ENCODE data around the gene HOXC5. TPM values are rescaled to one million over a fixed set of nuclear protein-coding genes. Genes with fewer than 3 reads are reported as not detected.

Gene HOXC5
- total RNA-seq, 2 experiments from 2014 or later = not detected

DNA sequence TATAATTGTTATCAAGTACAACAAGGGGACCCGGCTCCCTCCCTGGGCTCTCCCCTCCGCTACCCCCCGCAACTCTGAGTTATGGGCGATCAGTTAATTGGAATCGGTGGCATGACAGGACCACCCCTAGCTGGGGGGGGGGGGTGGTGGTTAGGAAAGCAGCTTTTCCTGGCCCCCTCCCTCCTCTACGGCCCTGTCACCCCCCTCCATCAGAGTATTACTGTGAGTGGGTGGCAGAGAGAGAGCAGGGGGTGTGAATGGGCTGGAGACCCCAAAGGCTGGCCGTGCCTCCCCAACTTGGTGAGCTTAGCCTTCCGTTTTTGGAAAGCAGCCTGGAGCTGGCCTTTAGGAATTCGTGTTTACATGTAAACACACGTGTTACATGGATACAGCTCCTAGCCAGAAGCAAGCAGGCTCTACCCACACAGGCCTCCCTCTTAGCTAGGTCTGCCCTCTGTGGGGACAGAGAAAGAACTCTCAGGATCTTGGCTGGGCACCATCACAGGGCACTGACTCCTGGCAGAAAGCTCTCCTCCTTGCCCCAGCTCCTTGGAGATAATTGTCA lies 19.7 kb downstream of the HOXC5 start:
- H3K27me3 ChIP-seq (ENCODE audit: control insufficient read depth in 1 of 2, insufficient read depth in 2 of 2, low read length in 2 of 2) = peaks cover 75 to 88% of the 10 kb centered on the region in 2 experiments
- ChIA-PET CTCF (interaction anchor here (0.5 to 1.2 kb wide), 3 partner anchors 20 to 1932 kb away, joined by 3 to 4 read pairs (median 4); no protein-coding TSS in a partner anchor), POLR2A (interaction anchor here (0.6 to 1.6 kb wide), 3 partner anchors 37 to 326 kb away, joined by 3 to 4 read pairs (median 4); no protein-coding TSS in a partner anchor)
- H3K4me1 Mint-ChIP-seq (ENCODE audit: low read depth) = peaks cover 44% of the 10 kb centered on the region
- no peak overlapping the region for H3K4me3 Mint-ChIP-seq
- H3K4me1 ChIP-seq (ENCODE audit: insufficient read depth, low read length) = peaks cover 43% of the 10 kb centered on the region
- H3K27ac ChIP-seq (ENCODE audit: low read depth in 1 of 2, low read length in 2 of 2) = no peak overlapping the region
- no peaks in the 10 kb centered on the region for H3K9me3 Mint-ChIP-seq
- DNase-seq (no peak), ATAC-seq (ENCODE audit: poor library complexity) (peak; percentile 19)
- TF ChIP-seq, protein P1, sequence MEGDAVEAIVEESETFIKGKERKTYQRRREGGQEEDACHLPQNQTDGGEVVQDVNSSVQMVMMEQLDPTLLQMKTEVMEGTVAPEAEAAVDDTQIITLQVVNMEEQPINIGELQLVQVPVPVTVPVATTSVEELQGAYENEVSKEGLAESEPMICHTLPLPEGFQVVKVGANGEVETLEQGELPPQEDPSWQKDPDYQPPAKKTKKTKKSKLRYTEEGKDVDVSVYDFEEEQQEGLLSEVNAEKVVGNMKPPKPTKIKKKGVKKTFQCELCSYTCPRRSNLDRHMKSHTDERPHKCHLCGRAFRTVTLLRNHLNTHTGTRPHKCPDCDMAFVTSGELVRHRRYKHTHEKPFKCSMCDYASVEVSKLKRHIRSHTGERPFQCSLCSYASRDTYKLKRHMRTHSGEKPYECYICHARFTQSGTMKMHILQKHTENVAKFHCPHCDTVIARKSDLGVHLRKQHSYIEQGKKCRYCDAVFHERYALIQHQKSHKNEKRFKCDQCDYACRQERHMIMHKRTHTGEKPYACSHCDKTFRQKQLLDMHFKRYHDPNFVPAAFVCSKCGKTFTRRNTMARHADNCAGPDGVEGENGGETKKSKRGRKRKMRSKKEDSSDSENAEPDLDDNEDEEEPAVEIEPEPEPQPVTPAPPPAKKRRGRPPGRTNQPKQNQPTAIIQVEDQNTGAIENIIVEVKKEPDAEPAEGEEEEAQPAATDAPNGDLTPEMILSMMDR (IDR thresholded peaks at IDR 0.05) = no peak
- peaks cover 95% of the 10 kb centered on the region for H3K27me3 Mint-ChIP-seq
- peaks cover 0 to 15% of the 10 kb centered on the region in 2 experiments for H3K9me3 ChIP-seq (ENCODE audit: control insufficient read depth in 1 of 2, insufficient read depth in 1 of 2, low read length in 2 of 2)
- intact Hi-C loops (cut with DNase I, micrococcal nuclease) = no loop called here
- no peak overlapping the region for H3K27ac Mint-ChIP-seq
- H3K36me3 ChIP-seq (ENCODE audit: insufficient read depth, low read length) = no peaks in the 10 kb centered on the region
- H3K4me3 ChIP-seq (ENCODE audit: low read length) = no peak overlapping the region
- H3K36me3 Mint-ChIP-seq (ENCODE audit: low read depth) = no peaks in the 10 kb centered on the region

DNA sequence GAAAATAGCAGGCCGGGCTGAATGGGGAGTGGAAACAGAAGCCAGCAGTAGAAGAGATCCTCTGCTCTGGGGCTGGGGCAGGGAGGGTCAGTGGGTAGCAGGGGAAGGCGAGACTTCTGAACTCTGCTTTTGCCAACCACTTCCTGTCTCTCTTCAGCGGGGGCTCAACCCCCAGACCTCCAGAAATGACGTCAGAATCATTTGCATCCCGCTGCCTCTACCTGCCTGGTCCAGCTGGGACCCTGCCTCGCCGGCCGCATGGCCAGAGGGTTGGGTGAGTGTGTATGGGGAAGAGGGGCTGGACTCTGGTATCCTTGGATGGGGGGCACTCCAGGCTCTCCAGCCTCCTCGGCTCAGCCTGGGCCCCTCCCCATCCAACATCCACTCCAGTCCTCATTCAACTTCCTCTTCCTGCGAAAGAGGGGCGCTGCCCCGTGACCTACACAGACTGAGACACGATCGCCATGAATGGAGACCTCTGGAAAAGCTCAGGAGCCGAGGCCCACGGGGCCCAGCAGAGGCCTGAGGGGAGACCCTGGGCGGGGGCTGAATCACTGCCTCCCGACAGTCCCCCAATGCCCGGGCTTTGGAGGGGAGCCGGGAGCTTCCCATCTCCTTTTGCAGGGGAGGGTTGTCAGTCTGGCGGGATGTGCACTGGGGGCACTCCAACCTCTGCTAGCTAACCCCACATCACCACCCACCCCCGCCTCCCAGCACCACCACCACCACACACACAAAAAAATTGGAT lies 20.3 kb downstream of the HOXC5 start:
- Mint-ChIP-seq H3K36me3 (ENCODE audit: low read depth) (no peaks in the 10 kb centered on the region), H3K27me3 (peaks cover 95% of the 10 kb centered on the region), H3K4me1 (ENCODE audit: low read depth) (peaks cover 44% of the 10 kb centered on the region), H3K4me3 (peak overlapping the region; percentile 72), H3K9me3 (no peaks in the 10 kb centered on the region), H3K27ac (no peak overlapping the region)
- ATAC-seq (ENCODE audit: poor library complexity) = peak; percentile 25
- Histone ChIP-seq H3K4me1 (ENCODE audit: insufficient read depth, low read length) (peaks cover 41% of the 10 kb centered on the region), H3K4me3 (ENCODE audit: low read length) (peak overlapping the region; percentile 42), H3K27me3 (ENCODE audit: control insufficient read depth in 1 of 2, insufficient read depth in 2 of 2, low read length in 2 of 2) (peaks cover 75 to 81% of the 10 kb centered on the region in 2 experiments), H3K36me3 (ENCODE audit: insufficient read depth, low read length) (no peaks in the 10 kb centered on the region), H3K27ac (ENCODE audit: low read depth in 1 of 2, low read length in 2 of 2) (no peak overlapping the region), H3K9me3 (ENCODE audit: control insufficient read depth in 1 of 2, insufficient read depth in 1 of 2, low read length in 2 of 2) (peaks cover 0 to 9% of the 10 kb centered on the region in 2 experiments)
- intact Hi-C loops (cut with DNase I, micrococcal nuclease) = no loop called here
- CTCF ChIA-PET = interaction anchor here (0.9 to 1.2 kb wide), 4 partner anchors 21 to 155 kb away, joined by 3 to 4 read pairs (median 3); no protein-coding TSS in a partner anchor
- TF ChIP-seq, protein P1 (IDR thresholded peaks at IDR 0.05) = no peak
- peak in 2 of 14 experiments; percentile 29 to 62 for DNase-seq
- POLR2A ChIA-PET = interaction anchor here (1.0 to 1.6 kb wide), 3 partner anchors 8 to 47 kb away, joined by 3 to 4 read pairs (median 4); no protein-coding TSS in a partner anchor

DNA sequence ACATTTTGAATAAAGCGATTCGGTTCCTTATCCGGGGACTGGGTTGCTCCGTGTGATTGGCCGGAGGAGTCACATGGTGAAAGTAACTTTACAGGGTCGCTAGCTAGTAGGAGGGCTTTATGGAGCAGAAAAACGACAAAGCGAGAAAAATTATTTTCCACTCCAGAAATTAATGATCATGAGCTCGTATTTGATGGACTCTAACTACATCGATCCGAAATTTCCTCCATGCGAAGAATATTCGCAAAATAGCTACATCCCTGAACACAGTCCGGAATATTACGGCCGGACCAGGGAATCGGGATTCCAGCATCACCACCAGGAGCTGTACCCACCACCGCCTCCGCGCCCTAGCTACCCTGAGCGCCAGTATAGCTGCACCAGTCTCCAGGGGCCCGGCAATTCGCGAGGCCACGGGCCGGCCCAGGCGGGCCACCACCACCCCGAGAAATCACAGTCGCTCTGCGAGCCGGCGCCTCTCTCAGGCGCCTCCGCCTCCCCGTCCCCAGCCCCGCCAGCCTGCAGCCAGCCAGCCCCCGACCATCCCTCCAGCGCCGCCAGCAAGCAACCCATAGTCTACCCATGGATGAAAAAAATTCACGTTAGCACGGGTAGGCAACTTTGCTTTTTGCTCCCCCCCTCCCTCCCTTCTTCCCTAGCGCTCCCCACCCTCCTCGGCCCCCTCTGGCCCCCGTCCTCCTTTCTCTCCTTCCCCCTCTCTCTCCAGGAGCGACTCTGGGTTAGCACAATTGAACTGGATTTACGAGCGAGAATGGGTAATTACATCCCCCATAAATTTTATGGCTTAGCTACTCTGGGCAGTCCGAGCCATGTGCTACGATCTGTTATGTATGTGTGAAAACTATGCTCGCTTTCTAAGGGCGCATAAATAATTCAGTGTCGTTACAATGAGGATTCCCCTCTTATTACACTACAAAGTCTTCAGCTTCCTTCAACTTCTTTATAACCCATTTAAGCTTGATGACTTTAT lies 21.2 kb downstream of the HOXC5 start, which contains the start of gene HOXC4:
TSS of gene HOXC4 (plus strand) at position 85 of the 991 bp plus-strand sequence. CDS start at position 173, 88 bp downstream.
- ChIA-PET POLR2A (interaction anchor here (1.1 to 1.6 kb wide), 3 partner anchors 9 to 38 kb away, joined by 3 to 4 read pairs (median 3); no protein-coding TSS in a partner anchor), CTCF (interaction anchor here (0.9 to 1.1 kb wide), 2 partner anchors 48 to 154 kb away, joined by 3 read pairs; no protein-coding TSS in a partner anchor)
- Mint-ChIP-seq H3K4me1 (ENCODE audit: low read depth) (peaks cover 44% of the 10 kb centered on the region), H3K27me3 (peaks cover 95% of the 10 kb centered on the region), H3K36me3 (ENCODE audit: low read depth) (no peaks in the 10 kb centered on the region), H3K4me3 (peak within 1 kb of the TSS; percentile 72), H3K27ac (no peak within 1 kb of the TSS), H3K9me3 (no peaks in the 10 kb centered on the region)
- Histone ChIP-seq H3K4me3 (ENCODE audit: low read length) (peak within 1 kb of the TSS; percentile 42), H3K27me3 (ENCODE audit: control insufficient read depth in 1 of 2, insufficient read depth in 2 of 2, low read length in 2 of 2) (peaks cover 73 to 80% of the 10 kb centered on the region in 2 experiments), H3K36me3 (ENCODE audit: insufficient read depth, low read length) (no peaks in the 10 kb centered on the region), H3K4me1 (ENCODE audit: insufficient read depth, low read length) (peaks cover 41% of the 10 kb centered on the region), H3K27ac (ENCODE audit: low read depth in 1 of 2, low read length in 2 of 2) (no peak within 1 kb of the TSS), H3K9me3 (ENCODE audit: control insufficient read depth in 1 of 2, insufficient read depth in 1 of 2, low read length in 2 of 2) (peaks cover 0 to 9% of the 10 kb centered on the region in 2 experiments)
- intact Hi-C loops (cut with DNase I, micrococcal nuclease) = no loop called here
- TF ChIP-seq, protein P1 (IDR thresholded peaks at IDR 0.05) = no peak
- ATAC-seq (ENCODE audit: poor library complexity) (no peak), DNase-seq (peak in 2 of 14 experiments; percentile 18 to 50)
